GM12878 (cell line): Measurements from ENCODE around the gene NRIP3. TPM values are rescaled to one million over a fixed set of nuclear protein-coding genes. Genes with fewer than 3 reads are reported as not detected.

Experiments
- ATAC-seq: fragments of 200-7000 bp; cut with Tn5 transposase; 3 replicates; pipeline ENCODE4 v1.9.1; 2020; ENCODE audit warnings: mild to moderate bottlenecking, moderate library complexity
- BruUV-seq: library from RNA; stranded (reverse); fragments of 400-500 nt; replicated peaks from 2 replicates; lab custom pipeline; 2021; lab: Mats Ljungman, UMichigan
- CTCF ChIA-PET: fragments of 300-600 bp; sonication (Branson Sonifier 250); formaldehyde crosslinking; extraction: SDS; loops from one replicate; lab custom pipeline; 2021; ENCODE audit warnings: inconsistent platforms; lab: Yijun Ruan, JAX
- POLR2A ChIA-PET: fragments of 350-600 bp; formaldehyde crosslinking; extraction: SDS; loops from one replicate; lab custom pipeline; 2021; ENCODE audit warnings: inconsistent platforms; lab: Charles Lee
- RAD21 ChIA-PET: fragments of 300-600 bp; sonication (Branson Sonifier 250); formaldehyde crosslinking; loops from one replicate; lab custom pipeline; 2023; ENCODE audit warnings: antibody characterized with exemption; ENCODE audit not compliant: unreplicated experiment; lab: Charles Lee
- SMC1A ChIA-PET: fragments of 300-600 bp; sonication (Branson Sonifier 250); formaldehyde crosslinking; loops from one replicate; lab custom pipeline; 2023; ENCODE audit not compliant: unreplicated experiment, uncharacterized antibody; lab: Charles Lee
- DNase-seq: peaks from one replicate; pipeline ENCODE4 v3.0.0-alpha.2; 2011; ENCODE audit warnings: low read depth, low spot score
- FAIRE-seq: peaks from 3 replicates; lab custom pipeline; 2011; peaks lifted over from hg19 to GRCh38; lab: Jason Lieb, UNC
- H2AFZ ChIP-seq: 2 replicates; pipeline ENCODE4 v1.6.0; 2011; ENCODE audit warnings: low read depth, low read length, control low read depth; ENCODE audit not compliant: control insufficient read depth
- H3K27ac ChIP-seq: 2 replicates; pipeline ENCODE4 v1.5.1; 2011; ENCODE audit warnings: control low read depth; ENCODE audit not compliant: control insufficient read depth, insufficient read depth
- H3K27me3 ChIP-seq, 2 experiments: replicated peaks in 1 of 2; 2 replicates each; pipeline versions ENCODE4 v1.6.0 to v1.6.1; 2011; ENCODE audit warnings: low read length in 1 of 2; ENCODE audit not compliant: control insufficient read depth in 2 of 2, insufficient read depth in 2 of 2
- H3K36me3 ChIP-seq, 2 experiments: 2 replicates each; pipeline ENCODE4 v1.5.1; 2011; ENCODE audit warnings: low read length in 1 of 2; ENCODE audit not compliant: control insufficient read depth in 2 of 2, insufficient read depth in 2 of 2
- H3K4me1 ChIP-seq: 2 replicates; pipeline ENCODE4 v1.6.1; 2011; ENCODE audit warnings: mild to moderate bottlenecking, low read length, moderate library complexity, mixed read lengths; ENCODE audit not compliant: control insufficient read depth, insufficient read depth
- H3K4me2 ChIP-seq: 2 replicates; pipeline ENCODE4 v1.6.0; 2011; ENCODE audit warnings: control low read depth; ENCODE audit not compliant: control insufficient read depth, insufficient read depth
- H3K4me3 ChIP-seq: fragments of 200-600 bp; sonication (generic); 2 replicates; pipeline ENCODE4 v1.5.1; 2016
- H3K79me2 ChIP-seq: 2 replicates; pipeline ENCODE4 v1.6.0; 2011; ENCODE audit warnings: low read length; ENCODE audit not compliant: control insufficient read depth, insufficient read depth
- H3K9ac ChIP-seq: 2 replicates; pipeline ENCODE4 v1.8.0; 2011; ENCODE audit warnings: low read length, control low read depth, mixed read lengths; ENCODE audit not compliant: control insufficient read depth, insufficient read depth
- H3K9me3 ChIP-seq: replicated peaks from 3 replicates; pipeline ENCODE4 v1.5.1; 2011; ENCODE audit warnings: mild to moderate bottlenecking, low read length; ENCODE audit not compliant: control insufficient read depth, insufficient read depth
- H4K20me1 ChIP-seq: 2 replicates; pipeline ENCODE4 v1.6.0; 2011; ENCODE audit not compliant: control insufficient read depth, insufficient read depth
- CBX3 ChIP-seq: fragments of 200-600 bp; sonication (generic); IDR thresholded peaks from 2 replicates; pipeline ENCODE4 v1.6.1; 2016; ENCODE audit warnings: low read depth, borderline replicate concordance
- FOS ChIP-seq: IDR thresholded peaks from 3 replicates; pipeline ENCODE4 v1.6.1; 2011; ENCODE audit warnings: borderline replicate concordance; ENCODE audit not compliant: insufficient read length; ENCODE audit errors: extremely low read depth
- HDAC2 ChIP-seq: fragments of 200-600 bp; sonication (generic); IDR thresholded peaks from 2 replicates; pipeline ENCODE4 v1.6.1; 2017
- JUND ChIP-seq: IDR thresholded peaks from 2 replicates; pipeline ENCODE4 v1.6.1; 2012; ENCODE audit warnings: low read depth, mild to moderate bottlenecking, low read length, improper control_type of control experiment, moderate library complexity
- POLR2AphosphoS5 ChIP-seq: IDR thresholded peaks from 2 replicates; pipeline ENCODE4 v1.6.1; 2011; ENCODE audit warnings: mild to moderate bottlenecking, low read length, inconsistent platforms
- SUPT20H ChIP-seq: IDR thresholded peaks from 2 replicates; pipeline ENCODE4 v1.6.1; 2011; ENCODE audit warnings: low read depth, mild to moderate bottlenecking, low read length, moderate library complexity, borderline replicate concordance; ENCODE audit not compliant: control insufficient read depth
- TCF12 ChIP-seq: IDR thresholded peaks from 2 replicates; pipeline ENCODE4 v1.6.1; 2011; ENCODE audit warnings: low read depth, mild to moderate bottlenecking, low read length
- WGBS: methylation state at CpG from one replicate; pipeline ENCODE4 v1.1.6; 2016; ENCODE audit warnings: low lambda C conversion rate; ENCODE audit not compliant: insufficient replicate concordance, insufficient coverage; ENCODE audit errors: missing lambda C conversion rate; 5-methylcytosine and 5-hydroxymethylcytosine counted together
- in situ Hi-C: fragments of 300-500 bp; cut with MboI; formaldehyde crosslinking; loops from 9 replicates; pipeline ENCODE4 v1.14.3; 2018; ENCODE audit warnings: mixed read lengths
- intact Hi-C: fragments of 100-400 bp; cut with micrococcal nuclease; formaldehyde crosslinking; loops from one replicate; pipeline ENCODE4 v1.14.2; 2022; ENCODE audit not compliant: unreplicated experiment
- polyA plus RNA-seq, 11 experiments: library from polyadenylated mRNA; depleted of rRNA in 4 of 11; unstranded in 6 of 11; stranded (reverse) in 5 of 11; fragments of >200 nt; fragmentation: Nextera tagmentation in 4 of 11; fragmentation: Illumina TruSeq in 1 of 11; extraction: Ambion mirVana in 4 of 11; extraction: Trizol in 1 of 11; gene quantifications; 1 replicate in 1 of 11; 2 replicates in 10 of 11; pipeline versions ENCODE4 v1.2.1 to v1.2.3, GENCODE V29; 2011 to 2016; ENCODE audit warnings: inconsistent platforms in 2 of 11, missing spikeins in 2 of 11, low read depth in 1 of 11
- total RNA-seq, 4 experiments: library from RNA; depleted of rRNA in 3 of 4; stranded (reverse); fragments of >200 nt in 3 of 4; fragmentation: Illumina TruSeq in 1 of 4; extraction: Trizol in 1 of 4; gene quantifications; 2 replicates each; pipeline versions ENCODE4 v1.2.1 to v1.2.3, GENCODE V29; 2013 to 2021
- TF ChIP-seq, protein P1 (sequence below): fragments of 450-650 bp; IDR thresholded peaks from 2 replicates; pipeline ENCODE4 v1.6.1; 2018; ENCODE audit warnings: mild to moderate bottlenecking, low read depth, moderate library complexity; ENCODE audit not compliant: partially characterized antibody
- TF ChIP-seq, protein P2 (sequence below): IDR thresholded peaks from 2 replicates; pipeline ENCODE4 v1.6.1; 2012; ENCODE audit warnings: low read depth, low read length, improper control_type of control experiment

The NRIP3 gene
- total and polyA plus RNA-seq, 10 of the 15 experiments (the other 5 are each of a cell fraction or from before 2014, with no cell fraction given), result under 0.01 to 0.25 (median 0.09) TPM; not detected in 7

DNA sequence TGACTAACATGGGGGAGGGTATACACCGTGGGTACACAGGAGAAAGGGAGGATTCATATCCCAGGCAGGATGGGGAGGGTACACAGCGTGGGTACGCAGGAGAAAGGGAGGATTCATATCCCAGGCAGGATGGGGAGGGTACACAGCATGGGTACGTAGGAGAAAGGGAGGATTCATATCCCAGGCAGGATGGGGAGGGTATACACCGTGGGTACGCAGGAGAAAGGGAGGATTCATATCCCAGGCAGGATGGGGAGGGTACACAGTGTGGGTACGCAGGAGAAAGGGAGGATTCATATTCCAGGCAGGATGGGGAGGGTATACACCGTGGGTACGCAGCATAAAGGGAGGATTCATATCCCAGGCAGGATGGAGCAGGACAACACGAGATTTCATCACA lies 36.6 kb upstream of the NRIP3 start:
- no peak overlapping the region for H3K9ac ChIP-seq
- no peaks in the 10 kb centered on the region for H3K27me3 ChIP-seq
- intact Hi-C loops, result no loop called here
- no TSS peak for BruUV-seq
- DNase-seq, result no peak
- no peak overlapping the region for H2AFZ ChIP-seq
- no peak overlapping the region for H3K27ac ChIP-seq
- ChIA-PET SMC1A (no interaction called here), POLR2A (no interaction called here), RAD21 (no interaction called here), CTCF (no interaction called here)
- 67% methylated on average over 7 of the region's 10 CpGs for WGBS
- no peaks in the 10 kb centered on the region; the same call in 2 of the 3 replicates for H3K9me3 ChIP-seq
- TF ChIP-seq TCF12, result no peak
- H3K36me3 ChIP-seq, result no peaks in the 10 kb centered on the region
- H3K79me2 ChIP-seq, result no peaks in the 10 kb centered on the region
- no peaks in the 10 kb centered on the region for H3K4me1 ChIP-seq
- FAIRE-seq, result no peak
- no peak overlapping the region for H3K4me3 ChIP-seq
- in situ Hi-C loops, result no loop called here
- no peaks in the 10 kb centered on the region for H4K20me1 ChIP-seq
- no peak for ATAC-seq
- H3K4me2 ChIP-seq, result no peak overlapping the region

DNA sequence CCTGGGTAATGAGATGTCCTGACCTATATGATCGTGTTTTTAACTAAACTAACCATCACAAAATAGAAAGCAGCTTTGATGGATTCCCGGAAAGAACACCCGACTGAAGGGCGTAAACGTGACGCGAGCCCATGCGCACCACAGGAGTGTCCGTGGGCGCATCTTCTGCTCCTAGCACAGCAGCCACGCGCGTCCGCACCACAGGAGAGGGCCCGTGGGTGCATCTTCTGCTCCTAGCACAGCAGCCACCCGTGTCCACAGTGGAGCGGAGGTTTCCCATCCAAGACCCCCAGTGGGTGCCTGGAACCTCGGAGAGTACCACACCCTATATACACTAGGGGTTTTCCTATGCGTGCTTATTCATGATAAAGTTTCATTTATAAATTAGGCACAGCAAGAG lies 36.1 kb upstream of the NRIP3 start:
- Histone ChIP-seq H3K27me3 (no peaks in the 10 kb centered on the region), H3K27ac (no peak overlapping the region), H4K20me1 (no peaks in the 10 kb centered on the region), H3K4me3 (no peak overlapping the region), H3K79me2 (no peaks in the 10 kb centered on the region), H3K36me3 (no peaks in the 10 kb centered on the region), H3K4me2 (no peak overlapping the region), H2AFZ (no peak overlapping the region), H3K9me3 (no peaks in the 10 kb centered on the region; the same call in 2 of the 3 replicates), H3K4me1 (no peaks in the 10 kb centered on the region), H3K9ac (no peak overlapping the region)
- DNase-seq (no peak), ATAC-seq (no peak), FAIRE-seq (no peak)
- WGBS, result 88% methylated on average over 19 of the region's 19 CpGs
- SMC1A ChIA-PET, result interaction anchor here (0.8 to 1.4 kb wide), 2 partner anchors 12 to 16 kb away, joined by 3 to 5 read pairs; no protein-coding TSS in a partner anchor
- RAD21 ChIA-PET, result interaction anchor here (0.7 to 1.0 kb wide), 2 partner anchors 22 to 31 kb away, joined by 3 read pairs; no protein-coding TSS in a partner anchor
- in situ Hi-C loops, result no loop called here
- POLR2A ChIA-PET, result no interaction called here
- no TSS peak for BruUV-seq
- CTCF ChIA-PET, result interaction anchor here (1.2 to 5.4 kb wide), 2 partner anchors 24 to 80 kb away, joined by 4 to 36 read pairs; no protein-coding TSS in a partner anchor
- intact Hi-C loops, result no loop called here
- TF ChIP-seq HDAC2 (no peak), SUPT20H (no peak), FOS (no peak), JUND (no peak), CBX3 (no peak), POLR2AphosphoS5 (no peak)
- TF ChIP-seq, protein P1, sequence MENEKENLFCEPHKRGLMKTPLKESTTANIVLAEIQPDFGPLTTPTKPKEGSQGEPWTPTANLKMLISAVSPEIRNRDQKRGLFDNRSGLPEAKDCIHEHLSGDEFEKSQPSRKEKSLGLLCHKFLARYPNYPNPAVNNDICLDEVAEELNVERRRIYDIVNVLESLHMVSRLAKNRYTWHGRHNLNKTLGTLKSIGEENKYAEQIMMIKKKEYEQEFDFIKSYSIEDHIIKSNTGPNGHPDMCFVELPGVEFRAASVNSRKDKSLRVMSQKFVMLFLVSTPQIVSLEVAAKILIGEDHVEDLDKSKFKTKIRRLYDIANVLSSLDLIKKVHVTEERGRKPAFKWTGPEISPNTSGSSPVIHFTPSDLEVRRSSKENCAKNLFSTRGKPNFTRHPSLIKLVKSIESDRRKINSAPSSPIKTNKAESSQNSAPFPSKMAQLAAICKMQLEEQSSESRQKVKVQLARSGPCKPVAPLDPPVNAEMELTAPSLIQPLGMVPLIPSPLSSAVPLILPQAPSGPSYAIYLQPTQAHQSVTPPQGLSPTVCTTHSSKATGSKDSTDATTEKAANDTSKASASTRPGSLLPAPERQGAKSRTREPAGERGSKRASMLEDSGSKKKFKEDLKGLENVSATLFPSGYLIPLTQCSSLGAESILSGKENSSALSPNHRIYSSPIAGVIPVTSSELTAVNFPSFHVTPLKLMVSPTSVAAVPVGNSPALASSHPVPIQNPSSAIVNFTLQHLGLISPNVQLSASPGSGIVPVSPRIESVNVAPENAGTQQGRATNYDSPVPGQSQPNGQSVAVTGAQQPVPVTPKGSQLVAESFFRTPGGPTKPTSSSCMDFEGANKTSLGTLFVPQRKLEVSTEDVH, result no peak
- TF ChIP-seq, protein P2, sequence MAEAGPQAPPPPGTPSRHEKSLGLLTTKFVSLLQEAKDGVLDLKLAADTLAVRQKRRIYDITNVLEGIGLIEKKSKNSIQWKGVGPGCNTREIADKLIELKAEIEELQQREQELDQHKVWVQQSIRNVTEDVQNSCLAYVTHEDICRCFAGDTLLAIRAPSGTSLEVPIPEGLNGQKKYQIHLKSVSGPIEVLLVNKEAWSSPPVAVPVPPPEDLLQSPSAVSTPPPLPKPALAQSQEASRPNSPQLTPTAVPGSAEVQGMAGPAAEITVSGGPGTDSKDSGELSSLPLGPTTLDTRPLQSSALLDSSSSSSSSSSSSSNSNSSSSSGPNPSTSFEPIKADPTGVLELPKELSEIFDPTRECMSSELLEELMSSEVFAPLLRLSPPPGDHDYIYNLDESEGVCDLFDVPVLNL, result no peak
